Sigmoid colon (tissue), 3 donors: ENCODE data around the gene WDFY2.

Experiments used
- CTCF ChIP-seq, 4 experiments: fragments of 450-650 bp in 3 of 4; fragments of 200-600 bp in 1 of 4; IDR thresholded peaks; one replicate each; pipeline ENCODE4 v1.5.1; 2016 to 2019; ENCODE audit warnings: antibody characterized with exemption in 4 of 4, mild to moderate bottlenecking in 3 of 4, moderate library complexity in 2 of 4
- POLR2A ChIP-seq, 2 donors: fragments of 450-650 bp; IDR thresholded peaks; one replicate each; pipeline ENCODE4 v1.6.1; 2016; ENCODE audit warnings: antibody characterized with exemption in 2 of 2, mild to moderate bottlenecking in 2 of 2, moderate library complexity in 2 of 2

- TF ChIP-seq CTCF (IDR thresholded peaks at IDR 0.05): no peak
- no peak for TF ChIP-seq POLR2A (IDR thresholded peaks at IDR 0.05)
These were observed 194.1 kb downstream of the WDFY2 start for GRCh38 chr13:51778392-51778791.
